Measurements from ENCODE around the gene STOML3. TPM values are rescaled to one million over a fixed set of nuclear protein-coding genes. Genes with fewer than 3 reads are reported as not detected.
"Not testable (repeated sequence)": the region's sequence is repeated elsewhere in the genome, so short reads cannot be mapped to it uniquely, and the experiment has no call there.

Gene STOML3
- polyA plus RNA-seq, 3 donors = not detected

DNA sequence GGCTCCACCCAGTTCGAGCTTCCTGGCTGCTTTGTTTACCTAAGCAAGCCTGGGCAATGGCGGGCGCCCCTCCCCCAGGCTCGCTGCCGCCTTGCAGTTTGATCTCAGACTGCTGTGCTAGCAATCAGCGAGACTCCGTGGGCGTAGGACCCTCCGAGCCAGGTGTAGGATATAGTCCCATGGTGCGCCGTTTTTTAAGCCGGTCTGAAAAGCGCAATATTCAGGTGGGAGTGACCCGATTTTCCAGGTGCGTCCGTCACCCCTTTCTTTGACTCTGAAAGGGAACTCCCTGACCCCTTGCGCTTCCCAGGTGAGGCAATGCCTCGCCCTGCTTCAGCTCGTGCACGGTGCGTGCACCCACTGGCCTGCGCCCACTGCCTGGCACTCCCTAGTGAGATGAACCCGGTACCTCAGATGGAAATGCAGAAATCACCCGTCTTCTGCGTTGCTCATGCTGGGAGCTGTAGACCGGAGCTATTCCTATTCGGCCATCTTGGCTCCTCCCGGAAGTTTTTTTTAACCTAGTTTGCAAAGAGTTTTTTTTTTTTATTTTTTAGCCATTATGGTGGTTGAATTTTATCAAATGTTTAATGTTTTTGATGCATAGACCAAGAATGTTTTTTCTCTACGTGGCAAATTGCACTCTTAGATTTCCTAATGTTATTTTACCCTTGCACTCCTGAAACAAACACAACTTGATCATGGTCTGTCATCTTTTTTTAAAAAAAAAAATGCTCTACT, 15.9 kb upstream of the STOML3 start:
- DNase-seq (ENCODE audit: extremely low read depth in 1 of 11, low read depth in 9 of 11, low spot score in 4 of 11) = not testable (repeated sequence)

- no peak for DNase-seq (ENCODE audit: extremely low read depth in 1 of 11, low read depth in 9 of 11, low spot score in 4 of 11)
Measured at GRCh38 chr13:38998739-38999138, 8.1 kb upstream of the STOML3 start.

DNA sequence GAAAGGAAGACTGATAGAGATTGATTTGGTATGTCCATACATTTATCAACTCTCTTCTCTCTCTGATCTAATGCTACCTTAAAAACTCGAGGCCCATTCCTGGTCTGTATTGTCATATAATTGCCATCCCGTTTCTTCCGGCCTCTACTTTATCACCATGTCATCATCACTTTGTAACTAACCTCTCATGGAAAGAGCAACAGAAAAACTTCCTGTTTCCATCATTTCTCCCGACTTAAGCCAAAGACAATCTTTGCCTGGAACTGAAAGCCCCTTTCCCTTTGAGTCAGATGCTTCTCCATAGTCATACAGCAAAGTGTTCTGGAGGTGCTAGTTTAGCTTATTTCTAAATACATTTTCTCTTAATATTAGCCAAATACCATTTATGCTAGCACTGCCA, 2.8 kb upstream of the STOML3 start:
- DNase-seq (ENCODE audit: extremely low read depth in 1 of 11, low read depth in 9 of 11, low spot score in 4 of 11) = no peak

DNA sequence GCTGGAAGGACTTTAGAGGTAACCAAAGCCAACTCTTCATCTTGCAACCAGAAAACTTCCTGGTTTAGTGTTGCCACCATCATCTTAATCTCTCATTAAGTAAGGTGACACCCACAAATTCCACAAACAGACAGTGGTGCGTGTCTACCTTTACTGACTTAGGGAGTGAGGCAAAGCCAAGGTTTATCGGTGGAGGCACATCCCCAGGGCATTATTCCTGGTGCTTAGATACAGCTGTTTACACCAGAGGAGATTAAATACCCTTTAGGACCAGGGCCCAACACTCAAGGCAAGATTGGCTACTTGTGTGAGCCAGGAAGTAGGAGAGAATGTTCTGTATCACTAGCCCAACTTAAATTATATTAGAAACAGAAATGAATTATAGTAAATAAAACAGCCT, 9.5 kb downstream of the STOML3 start:
- no peak for DNase-seq (ENCODE audit: extremely low read depth in 1 of 11, low read depth in 9 of 11, low spot score in 4 of 11)

GRCh38 chr13:38980750-38981078, 9.9 kb downstream of the STOML3 start:
- no peak for DNase-seq (ENCODE audit: extremely low read depth in 1 of 11, low read depth in 9 of 11, low spot score in 4 of 11)

DNA sequence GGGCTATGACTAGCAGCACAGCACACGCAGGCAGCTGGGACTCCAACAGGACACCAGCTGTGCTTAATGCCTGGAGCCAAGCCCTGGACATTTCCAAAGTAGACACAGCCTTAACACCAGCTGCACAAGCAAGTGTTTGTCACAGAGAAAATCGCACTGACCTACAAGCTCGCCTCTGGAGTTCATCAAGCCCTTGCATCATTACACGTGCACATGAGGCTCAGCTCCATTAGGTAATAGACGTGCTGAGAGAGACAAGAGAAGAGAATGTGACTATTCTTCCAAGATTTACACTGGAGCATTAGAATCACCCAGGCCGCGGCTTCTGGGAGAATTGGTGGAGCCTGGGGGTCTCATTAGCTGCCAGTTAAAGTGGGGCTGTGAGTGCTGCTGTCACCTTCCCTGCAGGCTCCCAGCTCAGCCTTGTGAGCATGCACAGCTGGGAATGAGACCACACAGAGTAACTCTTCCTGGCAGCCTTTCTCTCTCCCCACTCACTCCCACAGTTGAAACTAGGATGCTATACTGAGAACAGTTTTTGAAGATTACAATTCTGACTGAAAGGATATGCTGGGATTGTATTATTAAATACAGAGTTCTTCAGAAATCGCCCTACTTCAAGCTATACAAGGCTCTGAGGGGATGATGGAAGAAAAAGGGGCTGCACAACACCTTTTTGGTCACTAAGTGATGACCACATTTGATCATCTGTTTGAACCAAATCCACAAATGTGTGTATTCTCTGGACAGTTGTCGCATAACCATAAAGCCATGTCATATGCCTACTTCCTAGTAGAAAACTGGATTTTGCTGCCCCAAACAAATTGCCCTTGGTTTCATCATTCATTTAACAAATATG, 10.5 kb downstream of the STOML3 start:
- DNase-seq (ENCODE audit: extremely low read depth in 1 of 11, low read depth in 9 of 11, low spot score in 4 of 11) = peak in 7 of 11 donors; percentile 15 to 56 (median 34)

DNA sequence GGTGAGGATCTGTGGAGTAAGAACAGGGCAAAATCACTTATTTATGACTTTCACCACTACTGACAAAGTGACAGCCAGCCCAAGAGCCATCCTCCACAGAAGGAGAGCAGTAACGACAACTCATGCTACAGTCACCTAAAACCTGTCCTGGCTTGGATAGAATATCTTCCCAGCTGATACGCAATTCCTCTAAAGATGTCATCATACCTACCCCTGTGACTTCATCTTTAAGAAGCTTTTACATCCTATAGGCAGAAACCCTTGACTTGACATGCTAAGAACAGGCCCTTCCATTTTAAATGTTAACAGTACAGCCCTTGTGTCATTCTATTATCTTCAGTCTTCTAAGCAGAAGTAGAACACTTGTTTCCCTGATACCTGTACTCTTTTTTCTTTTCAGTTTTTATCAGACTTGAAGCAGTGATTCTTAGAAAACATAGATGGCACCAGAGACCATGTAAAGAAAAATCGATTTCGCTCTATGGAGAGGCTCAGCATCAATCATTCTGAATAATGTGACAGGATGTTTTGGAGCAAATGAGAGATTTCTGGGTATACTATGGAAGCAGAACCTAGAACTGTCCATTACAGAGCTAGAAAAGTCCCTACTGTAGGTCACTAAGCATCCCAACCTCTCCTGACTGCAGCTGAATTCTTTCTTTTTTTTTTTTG, 20.1 kb downstream of the STOML3 start:
- no peak for DNase-seq (ENCODE audit: extremely low read depth in 1 of 11, low read depth in 9 of 11, low spot score in 4 of 11)

DNA sequence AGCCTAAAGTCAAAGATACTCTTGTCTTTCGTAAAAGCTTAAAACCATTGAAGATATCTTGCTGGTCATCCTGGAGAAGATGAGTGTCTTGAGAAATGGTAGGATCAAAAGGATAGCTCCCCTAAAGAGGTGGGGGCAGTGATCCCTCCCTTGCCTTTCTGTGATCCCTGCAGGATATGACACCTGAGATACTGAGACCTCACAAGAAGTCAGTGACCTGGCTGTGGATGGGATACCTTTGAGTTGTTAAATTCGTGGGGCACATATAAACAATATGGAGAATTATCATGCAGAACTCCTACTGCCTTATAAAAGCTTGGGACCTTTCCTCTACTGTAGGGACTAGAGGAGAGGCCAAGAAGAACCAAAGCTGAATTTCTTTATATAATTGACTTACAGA, 21.4 kb downstream of the STOML3 start:
- DNase-seq (ENCODE audit: extremely low read depth in 1 of 11, low read depth in 9 of 11, low spot score in 4 of 11) = no peak

- no peak for DNase-seq (ENCODE audit: extremely low read depth in 1 of 11, low read depth in 9 of 11, low spot score in 4 of 11)
Measured at GRCh38 chr13:38967446-38967845, 23.2 kb downstream of the STOML3 start.

DNA sequence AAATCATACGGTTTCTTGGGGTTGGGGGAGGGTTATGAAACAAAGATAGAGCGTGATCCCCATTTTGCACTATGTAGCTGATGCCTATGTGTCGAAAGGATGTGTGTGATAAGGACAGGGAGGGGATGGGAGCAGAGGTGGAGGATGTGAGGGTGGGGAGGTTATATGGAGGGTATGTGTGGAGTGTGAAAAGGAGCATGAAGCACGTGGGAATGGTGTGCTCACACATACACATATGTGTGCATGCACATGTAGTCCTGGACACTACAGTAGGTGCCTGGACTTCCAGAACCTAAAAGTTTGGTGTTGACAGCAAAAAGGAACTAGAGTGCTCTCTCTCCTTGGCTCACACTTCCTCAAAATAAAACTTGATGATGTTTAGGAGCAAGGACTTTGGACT, 25.4 kb downstream of the STOML3 start:
- DNase-seq (ENCODE audit: extremely low read depth in 1 of 11, low read depth in 9 of 11, low spot score in 4 of 11) = no peak

DNA sequence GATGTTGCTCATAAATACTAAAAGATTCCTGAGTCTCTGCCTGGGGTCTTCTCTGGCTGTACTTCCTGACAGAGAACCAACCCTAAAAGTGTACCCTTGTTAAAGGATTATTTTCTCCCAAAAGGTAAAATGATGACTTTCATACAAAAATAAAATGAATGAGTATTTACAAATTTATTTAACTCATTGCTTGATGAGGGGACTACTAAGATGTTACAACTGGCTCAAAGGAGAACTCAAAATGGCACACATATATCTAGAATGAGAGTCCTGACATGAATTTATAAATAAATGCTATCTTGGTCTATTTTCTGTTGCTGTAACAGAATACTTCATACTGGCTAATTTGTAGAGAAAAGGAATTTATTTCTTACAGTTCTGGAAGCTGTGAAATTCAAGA, 30.5 kb downstream of the STOML3 start:
- DNase-seq (ENCODE audit: extremely low read depth in 1 of 11, low read depth in 9 of 11, low spot score in 4 of 11) = no peak

- DNase-seq (ENCODE audit: extremely low read depth in 1 of 11, low read depth in 9 of 11, low spot score in 4 of 11) = no peak
Measured at GRCh38 chr13:38957794-38958592, 32.6 kb downstream of the STOML3 start.

- no peak for DNase-seq (ENCODE audit: extremely low read depth in 1 of 11, low read depth in 9 of 11, low spot score in 4 of 11)
Measured at GRCh38 chr13:38954844-38955243, 35.8 kb downstream of the STOML3 start.

DNA sequence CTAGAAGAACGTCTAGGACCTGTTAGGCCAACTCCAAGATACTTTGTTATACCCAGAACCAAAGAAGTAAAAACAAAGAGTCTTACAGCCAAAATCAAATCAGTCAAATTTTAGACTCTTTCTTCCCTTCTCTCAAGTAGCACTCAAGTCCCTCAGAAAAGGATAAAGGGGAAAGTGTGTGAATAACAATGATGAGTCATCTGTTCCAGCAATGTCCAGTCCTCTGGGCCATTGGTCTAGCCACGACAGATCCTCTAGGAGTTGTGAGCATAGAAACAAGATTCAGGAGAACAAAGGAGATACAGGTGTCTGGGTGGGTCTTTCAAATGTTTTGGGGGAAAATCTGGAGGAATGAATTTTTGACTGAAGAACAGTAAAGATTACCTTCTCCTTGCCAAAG, 36.3 kb downstream of the STOML3 start:
- no peak for DNase-seq (ENCODE audit: extremely low read depth in 1 of 11, low read depth in 9 of 11, low spot score in 4 of 11)

DNA sequence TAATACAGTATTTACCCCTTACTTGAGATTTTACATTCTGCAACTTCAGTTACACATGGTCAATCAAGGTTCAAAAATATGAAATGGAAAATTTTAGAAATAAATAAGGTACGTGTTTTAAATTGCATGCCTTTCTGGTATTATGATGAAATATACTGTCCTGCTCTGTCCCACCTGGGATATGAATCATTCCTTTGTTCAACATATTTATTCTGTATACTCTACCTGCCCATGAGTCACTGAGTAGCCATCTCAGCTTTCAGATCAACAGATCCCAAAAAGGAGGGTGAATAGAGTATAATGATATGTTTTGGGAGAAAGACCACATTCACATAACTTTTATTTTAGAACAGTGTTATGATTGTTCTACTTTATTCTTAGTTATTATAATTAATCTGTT, 37.8 kb downstream of the STOML3 start:
- DNase-seq (ENCODE audit: extremely low read depth in 1 of 11, low read depth in 9 of 11, low spot score in 4 of 11) = no peak

GRCh38 chr13:38951525-38952313, 38.9 kb downstream of the STOML3 start:
- no peak for DNase-seq (ENCODE audit: extremely low read depth in 1 of 11, low read depth in 9 of 11, low spot score in 4 of 11)

DNA sequence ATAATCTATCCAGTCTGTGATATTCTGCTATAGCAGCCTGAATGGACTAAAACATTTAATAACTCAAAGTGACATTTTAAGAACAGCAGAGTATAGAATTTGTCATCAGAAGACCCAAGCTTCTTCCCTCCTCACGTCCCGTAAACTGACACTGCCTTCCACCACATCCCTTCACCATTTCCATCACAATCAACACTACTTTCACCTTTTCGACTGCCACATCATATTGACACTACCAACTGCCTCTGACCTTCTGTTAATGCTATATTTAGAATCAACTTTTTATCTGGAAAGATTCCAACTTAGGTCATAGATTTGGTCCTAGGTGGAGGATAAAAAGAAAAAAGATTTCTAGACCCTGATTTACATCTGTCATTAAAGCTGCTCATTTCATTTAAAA, 39.6 kb downstream of the STOML3 start:
- no peak for DNase-seq (ENCODE audit: extremely low read depth in 1 of 11, low read depth in 9 of 11, low spot score in 4 of 11)

- DNase-seq (ENCODE audit: extremely low read depth in 1 of 11, low read depth in 9 of 11, low spot score in 4 of 11) = no peak
Measured at GRCh38 chr13:38947054-38947453, 43.6 kb downstream of the STOML3 start.

DNA sequence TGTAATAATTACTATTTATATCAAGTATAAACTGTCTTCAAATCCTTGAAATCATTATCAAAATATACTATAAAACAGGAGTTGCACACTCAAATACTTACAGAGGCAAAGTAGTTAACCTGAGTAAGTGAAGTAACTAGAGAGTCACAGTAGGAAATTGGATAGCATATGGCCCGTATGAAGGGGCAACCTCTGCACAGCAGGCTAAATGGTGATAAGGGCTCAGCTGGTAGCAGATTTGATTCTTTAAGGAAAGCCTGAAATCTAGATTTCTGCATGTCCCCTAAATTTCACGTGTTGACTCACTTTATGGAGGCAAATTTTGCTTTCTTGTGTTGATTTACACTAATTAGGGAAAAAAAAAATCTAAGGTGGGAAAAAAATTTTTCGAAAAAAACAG, 46.4 kb downstream of the STOML3 start:
- DNase-seq (ENCODE audit: extremely low read depth in 1 of 11, low read depth in 9 of 11, low spot score in 4 of 11) = peak in 2 of 11 donors; percentile 1 to 3
